Fibroblast of villous mesenchyme (primary cell): ENCODE measurements around the gene MED12L. TPM values are rescaled to one million over a fixed set of nuclear protein-coding genes. Genes with fewer than 3 reads are reported as not detected.
A peak's percentile ranks its signal among the peaks of the same experiment; 100 is the strongest.

Source experiments
- DNase-seq: peaks from one replicate; pipeline ENCODE4 v3.0.0-alpha.2; 2010; ENCODE audit warnings: low read depth
- H3K4me3 ChIP-seq: 2 replicates; pipeline ENCODE4 v1.5.1; 2011; ENCODE audit warnings: low read depth, mild to moderate bottlenecking, low read length
- total RNA-seq: library from RNA; depleted of rRNA; stranded (reverse); fragments of >200 nt; gene quantifications from 2 replicates; pipeline ENCODE4 v1.2.3, GENCODE V29; 2012
- TF ChIP-seq, protein P1 (sequence below): IDR thresholded peaks from 2 replicates; pipeline ENCODE4 v1.5.1; 2012; ENCODE audit warnings: low read depth, mild to moderate bottlenecking, low read length; ENCODE audit not compliant: insufficient read depth

The MED12L gene
- total RNA-seq, 1 donor = 1.3 TPM

DNA sequence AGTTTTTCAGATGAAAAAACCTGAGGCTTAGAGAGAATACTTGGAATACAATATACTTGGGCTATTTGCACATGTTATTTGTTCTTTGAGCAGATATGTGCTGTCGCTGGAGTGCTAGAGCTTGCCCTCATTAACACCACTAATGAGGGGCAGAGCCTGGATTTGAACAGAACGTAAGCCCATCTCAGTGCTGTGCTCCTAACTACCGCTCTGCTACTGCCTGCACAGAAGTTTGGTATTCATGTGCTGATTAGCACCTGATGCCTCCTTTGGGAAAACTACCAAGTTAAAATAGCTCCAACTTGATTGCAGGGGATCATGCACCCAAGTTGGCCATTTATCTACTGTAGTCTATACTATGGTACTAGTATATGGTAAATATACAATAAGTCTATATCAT lies 227.5 kb downstream of the MED12L start:
- TF ChIP-seq, protein P1, sequence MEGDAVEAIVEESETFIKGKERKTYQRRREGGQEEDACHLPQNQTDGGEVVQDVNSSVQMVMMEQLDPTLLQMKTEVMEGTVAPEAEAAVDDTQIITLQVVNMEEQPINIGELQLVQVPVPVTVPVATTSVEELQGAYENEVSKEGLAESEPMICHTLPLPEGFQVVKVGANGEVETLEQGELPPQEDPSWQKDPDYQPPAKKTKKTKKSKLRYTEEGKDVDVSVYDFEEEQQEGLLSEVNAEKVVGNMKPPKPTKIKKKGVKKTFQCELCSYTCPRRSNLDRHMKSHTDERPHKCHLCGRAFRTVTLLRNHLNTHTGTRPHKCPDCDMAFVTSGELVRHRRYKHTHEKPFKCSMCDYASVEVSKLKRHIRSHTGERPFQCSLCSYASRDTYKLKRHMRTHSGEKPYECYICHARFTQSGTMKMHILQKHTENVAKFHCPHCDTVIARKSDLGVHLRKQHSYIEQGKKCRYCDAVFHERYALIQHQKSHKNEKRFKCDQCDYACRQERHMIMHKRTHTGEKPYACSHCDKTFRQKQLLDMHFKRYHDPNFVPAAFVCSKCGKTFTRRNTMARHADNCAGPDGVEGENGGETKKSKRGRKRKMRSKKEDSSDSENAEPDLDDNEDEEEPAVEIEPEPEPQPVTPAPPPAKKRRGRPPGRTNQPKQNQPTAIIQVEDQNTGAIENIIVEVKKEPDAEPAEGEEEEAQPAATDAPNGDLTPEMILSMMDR = no peak
- no peak overlapping the region for H3K4me3 ChIP-seq
- DNase-seq = no peak

DNA sequence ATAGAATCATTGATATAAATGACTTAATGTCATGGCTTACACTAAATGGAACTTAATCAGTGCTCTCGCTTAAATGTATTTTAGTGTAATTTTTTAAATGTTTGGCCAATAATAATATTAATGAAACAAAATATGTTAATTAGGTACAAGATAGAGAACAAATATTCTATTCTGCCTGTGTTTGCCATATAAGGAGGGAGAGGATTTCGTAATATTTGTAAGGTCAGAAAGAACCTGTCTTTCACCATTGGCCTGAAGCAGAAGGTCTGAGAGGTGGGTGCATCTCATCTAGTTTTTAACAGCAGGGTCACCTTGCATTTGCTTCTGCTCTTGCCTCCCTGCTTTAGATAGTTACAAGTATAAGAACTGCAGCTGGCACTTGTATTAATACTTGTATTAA lies 228.7 kb downstream of the MED12L start:
- TF ChIP-seq, protein P1 = no peak
- DNase-seq = no peak
- no peak overlapping the region for H3K4me3 ChIP-seq

DNA sequence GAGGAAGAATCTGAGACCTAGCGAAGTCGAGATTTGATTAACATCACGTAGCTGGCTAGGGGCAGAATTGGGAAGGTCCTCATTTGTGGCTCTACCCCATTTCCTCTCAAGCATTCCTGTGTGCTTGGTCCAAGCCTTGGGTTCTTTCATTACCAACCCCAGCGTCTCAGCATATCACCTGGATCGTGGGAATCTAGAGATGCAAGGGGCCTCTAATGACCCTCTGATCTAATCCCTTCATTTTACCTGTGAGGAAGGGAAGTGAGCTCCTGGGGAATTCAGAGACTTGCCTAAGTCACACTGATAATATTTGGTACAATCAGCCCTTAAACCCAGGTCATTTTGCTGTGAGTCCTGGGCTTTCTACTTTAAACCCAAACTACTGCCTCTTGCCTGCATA lies 229.1 kb downstream of the MED12L start:
- TF ChIP-seq, protein P1 = no peak
- no peak overlapping the region for H3K4me3 ChIP-seq
- no peak for DNase-seq

DNA sequence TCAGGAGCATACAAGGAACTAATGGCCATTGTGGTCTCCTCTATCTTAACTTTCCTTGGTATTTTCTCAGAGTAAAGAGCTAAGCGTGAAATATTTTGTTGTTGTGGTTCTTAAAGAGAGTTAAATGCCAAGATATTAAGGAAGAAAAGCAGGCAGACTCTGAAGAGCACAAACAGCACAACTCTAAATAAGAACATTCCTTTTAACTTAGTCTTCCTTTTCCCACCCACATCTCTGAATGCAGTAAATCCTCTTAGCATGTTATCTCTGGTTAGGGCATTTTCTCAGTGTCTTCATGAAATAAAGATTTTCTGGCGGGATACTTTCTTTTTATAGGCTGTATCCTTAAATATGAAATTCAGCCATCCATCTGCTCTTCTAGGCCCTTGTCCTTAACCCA lies 229.7 kb downstream of the MED12L start:
- H3K4me3 ChIP-seq = no peak overlapping the region
- peak; percentile 89 for DNase-seq
- TF ChIP-seq, protein P1 = no peak

DNA sequence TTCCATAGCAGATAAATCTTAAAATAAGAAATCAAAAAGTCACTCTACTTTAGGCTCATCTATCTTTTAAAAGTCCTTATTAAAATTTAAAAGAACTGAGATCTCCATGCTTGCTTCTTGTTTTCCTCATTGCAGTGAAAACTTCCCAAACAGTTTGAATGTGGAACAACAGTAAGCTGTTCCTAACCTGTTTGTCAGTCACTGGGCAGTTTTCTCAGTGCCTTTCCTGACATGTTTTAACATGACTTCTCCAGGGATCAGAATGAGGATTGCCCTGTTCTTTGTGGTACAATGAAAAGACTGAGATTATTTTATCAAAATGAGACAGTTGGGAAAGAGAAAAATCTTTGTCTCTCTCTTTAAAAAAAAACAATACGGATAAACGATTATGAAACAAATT lies 230.4 kb downstream of the MED12L start:
- H3K4me3 ChIP-seq = no peak overlapping the region
- no peak for DNase-seq
- TF ChIP-seq, protein P1 = no peak

DNA sequence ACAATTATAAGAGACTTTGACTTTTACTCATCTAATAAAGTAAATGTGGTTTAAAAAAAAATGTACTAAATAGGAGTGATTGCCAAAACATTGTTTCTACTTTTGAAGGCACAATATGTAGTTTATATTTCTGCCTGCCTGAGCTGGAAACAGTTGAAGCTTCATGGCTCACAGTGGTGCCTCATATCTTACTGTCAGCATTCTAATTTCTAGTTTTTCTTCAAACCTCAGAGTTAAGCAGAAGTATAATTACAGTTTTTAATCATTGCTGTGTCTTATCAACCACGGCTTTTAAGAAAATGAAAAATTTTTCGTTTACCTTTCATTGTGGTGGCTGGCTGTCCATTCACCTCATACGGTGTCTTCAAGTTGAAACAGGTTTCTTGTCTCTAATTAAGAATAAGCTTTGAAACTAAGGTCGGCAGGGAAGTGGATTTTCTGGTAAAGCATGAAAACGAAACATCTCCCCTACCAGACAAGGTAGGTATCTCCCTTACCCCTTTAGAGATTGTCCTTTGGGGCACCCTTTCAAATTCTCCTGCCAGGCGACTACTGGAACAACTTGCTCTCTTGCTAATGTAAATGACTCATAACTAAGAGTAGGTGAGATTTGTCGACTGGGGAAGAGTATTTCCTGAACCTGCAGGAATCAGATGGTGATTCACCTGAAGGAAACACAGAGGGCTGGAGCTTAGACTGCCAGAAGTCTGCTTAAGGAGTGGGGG lies 231.0 kb downstream of the MED12L start, which contains the start of gene GPR87:
GPR87 (minus strand) TSS at position 554 of the 725 bp plus-strand sequence. CDS start 16,720 bp downstream, outside the sequence.
- DNase-seq = no peak
- TF ChIP-seq, protein P1 = no peak
- no peak within 1 kb of the TSS for H3K4me3 ChIP-seq

DNA sequence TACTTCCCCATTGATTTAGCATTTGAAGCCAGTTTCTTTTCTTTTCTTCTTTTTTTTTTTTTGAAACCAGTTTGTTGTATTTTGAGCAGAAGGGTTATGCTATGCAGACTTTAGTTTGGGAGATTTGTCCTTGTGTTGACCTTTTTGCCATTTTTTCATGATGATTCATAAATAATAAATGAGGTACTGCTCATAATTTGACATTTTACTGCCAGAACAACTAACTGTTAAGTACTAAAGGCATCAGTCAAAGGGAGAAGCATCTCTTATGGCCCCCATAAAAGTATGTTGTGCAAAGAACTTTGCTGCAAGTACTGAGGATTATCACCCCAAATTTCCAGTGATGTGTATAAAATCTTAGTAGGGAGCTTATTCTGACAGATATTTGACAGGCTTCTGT lies 232.8 kb downstream of the MED12L start:
- no peak overlapping the region for H3K4me3 ChIP-seq
- peak; percentile 70 for DNase-seq
- TF ChIP-seq, protein P1 = no peak
